Prostate gland (tissue), 2 donors: ENCODE measurements around the gene ZBTB7C. TPM values are rescaled to one million over a fixed set of nuclear protein-coding genes. Genes with fewer than 3 reads are reported as not detected.

Source experiments
- DNase-seq: peaks from one replicate; pipeline ENCODE4 v3.0.0-alpha.2; 2019; ENCODE audit warnings: low spot score
- H3K27ac ChIP-seq, 2 donors: fragments of 200-600 bp; sonication (generic); 2 replicates each; pipeline ENCODE4 v1.5.1; 2017 to 2019
- H3K27me3 ChIP-seq: fragments of 200-600 bp; sonication (generic); replicated peaks from 2 replicates; pipeline ENCODE4 v1.5.1; 2019; ENCODE audit not compliant: insufficient read depth
- H3K36me3 ChIP-seq, 2 donors: fragments of 200-600 bp; sonication (generic); 1 replicate in 1 of 2; 2 replicates in 1 of 2; pipeline versions ENCODE4 v1.5.1 to v1.8.1; 2017 to 2019
- H3K4me1 ChIP-seq: fragments of 200-600 bp; sonication (generic); replicated peaks from 2 replicates; pipeline ENCODE4 v1.5.1; 2019
- H3K4me3 ChIP-seq, 2 donors: fragments of 200-600 bp; sonication (generic); 2 replicates each; pipeline ENCODE4 v1.5.1; 2017 to 2019
- H3K9me3 ChIP-seq: fragments of 200-600 bp; sonication (generic); 2 replicates; pipeline ENCODE4 v1.5.1; 2017
- POLR2A ChIP-seq: fragments of 450-650 bp; IDR thresholded peaks from one replicate; pipeline ENCODE4 v1.6.1; 2016; ENCODE audit warnings: antibody characterized with exemption, mild to moderate bottlenecking
- POLR2AphosphoS5 ChIP-seq: sonication (generic); formaldehyde crosslinking; IDR thresholded peaks from one replicate; pipeline ENCODE4 v1.6.1; 2017; ENCODE audit warnings: antibody characterized with exemption
- WGBS: methylation state at CpG from one replicate; pipeline ENCODE4 v1.1.5; 2018; 5-methylcytosine and 5-hydroxymethylcytosine counted together
- intact Hi-C: fragments of 100-400 bp; cut with DNase I; formaldehyde crosslinking; loops from one replicate; pipeline ENCODE4 v1.14.2; 2022
- total RNA-seq, 2 donors: library from RNA; depleted of rRNA; stranded (reverse); fragments of >200 nt; gene quantifications; one replicate each; pipeline ENCODE4 v1.1.0, GENCODE V29; 2016
- TF ChIP-seq, protein P1 (sequence below), 4 experiments: fragments of 200-600 bp in 2 of 4; fragments of 450-650 bp in 2 of 4; sonication (generic) in 2 of 4; IDR thresholded peaks; 1 replicate in 3 of 4; 2 replicates in 1 of 4; pipeline ENCODE4 v1.5.1; 2016 to 2019; ENCODE audit warnings: antibody characterized with exemption in 4 of 4, mild to moderate bottlenecking in 2 of 4, moderate library complexity in 2 of 4

Gene ZBTB7C
- total RNA-seq, 2 donors from 2014 or later: 14.7 to 48.9 TPM

DNA sequence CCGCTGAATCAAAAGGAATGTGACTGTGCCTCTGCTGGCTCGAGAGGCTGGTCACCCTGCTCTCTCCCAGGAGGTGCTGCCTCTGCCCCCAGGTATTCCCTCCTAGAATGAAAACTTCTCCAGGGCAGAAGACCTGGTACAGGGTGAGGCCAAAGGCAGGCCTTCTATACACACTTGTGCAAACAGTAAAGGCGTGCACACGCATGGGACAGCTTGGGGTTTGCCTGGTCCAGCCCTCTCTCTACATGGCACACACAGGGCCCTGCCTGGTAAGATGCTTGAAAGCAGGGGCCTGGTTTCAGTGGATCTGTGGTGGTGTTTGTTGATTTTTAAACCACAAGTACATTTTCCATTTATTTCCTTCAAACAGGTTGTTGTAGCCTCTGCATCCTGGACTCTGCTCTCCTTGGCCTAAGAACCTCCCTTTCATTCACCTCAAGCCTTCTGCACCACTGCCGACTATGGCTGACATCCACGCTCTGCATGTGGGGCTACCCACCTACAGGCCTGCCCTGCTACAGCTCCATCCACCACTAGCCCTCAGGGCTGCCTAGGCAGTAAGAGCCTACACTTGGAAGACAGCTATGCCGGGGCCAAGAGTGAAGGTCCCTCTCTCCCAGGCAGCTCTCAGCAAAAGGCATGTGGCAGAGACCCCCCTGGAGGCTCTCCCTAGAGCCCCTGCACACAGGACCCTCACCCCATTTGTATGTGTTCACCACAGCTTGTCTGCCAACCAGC is 190.7 kb downstream of the ZBTB7C start:
- Histone ChIP-seq H3K27ac (no peak overlapping the region), H3K36me3 (no peaks in the 10 kb centered on the region), H3K4me1 (no peaks in the 10 kb centered on the region), H3K4me3 (no peak overlapping the region), H3K9me3 (no peaks in the 10 kb centered on the region), H3K27me3 (no peaks in the 10 kb centered on the region)
- DNase-seq: no peak
- TF ChIP-seq, protein P1, sequence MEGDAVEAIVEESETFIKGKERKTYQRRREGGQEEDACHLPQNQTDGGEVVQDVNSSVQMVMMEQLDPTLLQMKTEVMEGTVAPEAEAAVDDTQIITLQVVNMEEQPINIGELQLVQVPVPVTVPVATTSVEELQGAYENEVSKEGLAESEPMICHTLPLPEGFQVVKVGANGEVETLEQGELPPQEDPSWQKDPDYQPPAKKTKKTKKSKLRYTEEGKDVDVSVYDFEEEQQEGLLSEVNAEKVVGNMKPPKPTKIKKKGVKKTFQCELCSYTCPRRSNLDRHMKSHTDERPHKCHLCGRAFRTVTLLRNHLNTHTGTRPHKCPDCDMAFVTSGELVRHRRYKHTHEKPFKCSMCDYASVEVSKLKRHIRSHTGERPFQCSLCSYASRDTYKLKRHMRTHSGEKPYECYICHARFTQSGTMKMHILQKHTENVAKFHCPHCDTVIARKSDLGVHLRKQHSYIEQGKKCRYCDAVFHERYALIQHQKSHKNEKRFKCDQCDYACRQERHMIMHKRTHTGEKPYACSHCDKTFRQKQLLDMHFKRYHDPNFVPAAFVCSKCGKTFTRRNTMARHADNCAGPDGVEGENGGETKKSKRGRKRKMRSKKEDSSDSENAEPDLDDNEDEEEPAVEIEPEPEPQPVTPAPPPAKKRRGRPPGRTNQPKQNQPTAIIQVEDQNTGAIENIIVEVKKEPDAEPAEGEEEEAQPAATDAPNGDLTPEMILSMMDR (IDR thresholded peaks at IDR 0.05): no peak
- TF ChIP-seq POLR2A (no peak), POLR2AphosphoS5 (no peak)
- 97% methylated on average over 7 of the region's 7 CpGs for WGBS
- intact Hi-C loops: no loop called here

DNA sequence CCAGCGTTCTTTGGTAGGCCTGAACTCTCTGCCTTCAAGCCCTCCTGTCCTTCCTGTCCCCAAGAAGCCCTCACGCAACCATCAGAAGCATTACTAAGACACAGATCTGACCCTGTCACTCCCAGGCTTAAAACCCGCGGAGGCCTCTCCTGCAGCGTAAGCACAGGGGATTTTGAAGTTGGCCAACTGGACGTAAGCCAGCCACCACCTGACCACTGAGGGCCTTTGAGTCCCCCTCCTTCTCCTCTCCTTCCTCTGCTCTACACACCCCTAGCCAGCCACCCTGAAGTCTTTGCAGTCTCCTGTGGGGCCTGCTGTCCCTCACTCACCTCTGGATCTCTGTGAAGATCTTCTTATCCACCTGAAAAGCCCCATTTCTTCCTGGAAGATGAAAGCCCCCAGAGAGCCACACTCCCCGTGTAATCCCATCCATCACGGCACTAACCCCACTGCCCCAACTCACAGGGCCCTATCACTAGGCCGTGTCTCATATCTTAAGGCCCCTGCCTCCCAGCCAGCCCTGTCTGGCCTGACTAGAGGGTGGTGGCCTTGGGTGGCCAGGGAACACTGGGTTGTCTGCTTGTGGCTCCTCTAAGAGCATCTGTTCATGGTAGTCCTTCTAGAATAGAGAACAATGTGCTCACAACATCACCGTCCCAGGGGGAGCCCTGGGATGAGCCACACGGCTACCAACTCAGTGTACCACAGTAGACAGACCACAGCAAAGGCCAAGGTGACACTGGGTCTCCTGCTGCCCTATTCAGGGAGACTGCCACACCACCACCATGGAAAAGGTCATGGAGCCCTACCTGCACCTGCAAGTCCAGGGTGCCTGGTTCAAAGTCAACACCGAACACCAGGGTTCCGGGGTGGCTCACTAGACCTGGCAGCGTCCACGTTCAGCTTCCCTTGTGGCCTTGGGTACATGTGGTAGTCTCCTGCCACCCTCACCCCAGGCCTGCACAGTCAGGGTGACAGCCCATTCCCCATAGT is 191.6 kb downstream of the ZBTB7C start:
- DNase-seq: no peak
- no peak overlapping the region for H3K4me3 ChIP-seq
- H3K36me3 ChIP-seq: no peaks in the 10 kb centered on the region
- TF ChIP-seq, protein P1 (IDR thresholded peaks at IDR 0.05): no peak
- TF ChIP-seq POLR2AphosphoS5 (no peak), POLR2A (no peak)
- no peak overlapping the region for H3K27ac ChIP-seq
- no peaks in the 10 kb centered on the region for H3K4me1 ChIP-seq
- intact Hi-C loops: no loop called here
- 94% methylated on average over 15 of the region's 15 CpGs for WGBS
- H3K9me3 ChIP-seq: no peaks in the 10 kb centered on the region
- H3K27me3 ChIP-seq: no peaks in the 10 kb centered on the region

DNA sequence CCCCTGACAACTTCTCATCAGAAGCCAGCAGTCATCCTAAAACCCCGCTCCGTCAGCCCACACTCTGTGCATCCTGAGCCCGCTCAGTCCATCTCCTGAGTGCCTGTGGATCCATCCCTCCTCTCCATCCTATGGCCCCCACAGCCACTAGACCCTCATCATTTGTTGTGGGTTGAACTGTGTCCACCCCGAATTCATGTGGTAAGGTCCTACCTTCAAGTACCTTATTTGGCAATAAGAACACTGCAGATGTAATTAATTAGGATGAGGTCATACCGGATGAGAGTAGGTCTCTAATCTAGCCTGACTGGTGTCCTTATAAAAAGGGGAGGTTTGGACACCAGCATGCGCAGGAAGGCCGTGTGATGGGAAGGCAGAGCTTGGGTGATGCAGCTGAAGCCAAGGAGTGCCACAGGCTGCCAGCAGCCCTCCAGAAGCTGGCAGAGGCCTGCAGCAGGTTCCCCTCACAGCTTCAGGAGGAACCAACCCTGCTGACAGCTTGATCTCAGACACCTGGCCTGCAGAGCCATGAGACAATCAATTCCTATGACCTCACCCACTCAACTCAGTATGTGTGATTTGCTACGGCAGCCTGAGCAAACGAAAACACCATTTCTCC is 192.4 kb downstream of the ZBTB7C start:
- Histone ChIP-seq H3K36me3 (no peaks in the 10 kb centered on the region), H3K27ac (no peak overlapping the region), H3K9me3 (no peaks in the 10 kb centered on the region), H3K4me3 (no peak overlapping the region), H3K4me1 (no peaks in the 10 kb centered on the region), H3K27me3 (no peaks in the 10 kb centered on the region)
- intact Hi-C loops: no loop called here
- no peak for TF ChIP-seq POLR2A
- DNase-seq: no peak
- WGBS: 85% methylated on average over 9 of the region's 9 CpGs

DNA sequence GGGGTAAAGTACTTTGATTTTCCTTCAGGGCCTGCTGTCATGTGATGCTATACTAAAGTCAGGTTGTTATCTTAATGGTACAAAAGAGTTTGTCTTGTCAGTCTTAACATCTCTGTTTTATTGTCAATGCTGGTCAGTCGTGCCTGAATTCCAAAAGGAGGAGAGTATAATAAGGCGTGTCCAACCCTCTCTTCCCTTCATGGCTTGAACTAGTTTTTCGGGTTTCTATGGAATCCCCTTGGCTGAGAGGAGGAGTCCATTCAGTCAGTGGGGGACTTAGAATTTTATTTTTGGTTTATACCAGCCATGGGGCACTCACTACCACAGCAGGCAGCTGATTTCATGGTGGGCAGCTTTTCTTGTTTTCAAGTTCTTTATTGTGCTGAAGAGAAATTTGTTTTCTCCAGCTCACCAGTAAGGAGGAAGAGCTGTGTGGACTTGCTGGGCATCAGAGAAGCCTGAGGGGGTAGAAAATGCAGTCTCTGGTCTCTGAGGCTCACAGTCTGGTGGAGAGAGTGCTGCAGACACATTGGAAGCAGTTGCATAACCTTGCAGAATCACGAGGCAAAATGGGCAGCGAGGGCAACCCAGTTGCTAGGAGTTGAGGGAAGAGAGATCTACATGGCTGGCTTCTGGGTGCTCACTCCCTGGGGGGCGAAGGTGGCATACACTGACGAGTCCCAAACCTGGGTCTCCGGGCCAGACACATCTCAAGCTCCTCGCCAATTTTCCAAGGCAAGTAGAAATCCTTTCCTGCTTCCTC is 193.1 kb downstream of the ZBTB7C start:
- Histone ChIP-seq H3K4me1 (no peaks in the 10 kb centered on the region), H3K36me3 (no peaks in the 10 kb centered on the region), H3K27me3 (no peaks in the 10 kb centered on the region), H3K9me3 (no peaks in the 10 kb centered on the region), H3K4me3 (no peak overlapping the region), H3K27ac (no peak overlapping the region)
- 73% methylated on average over 9 of the region's 9 CpGs for WGBS
- no peak for DNase-seq
- intact Hi-C loops: no loop called here
- TF ChIP-seq, protein P1 (IDR thresholded peaks at IDR 0.05): no peak
- TF ChIP-seq POLR2AphosphoS5 (no peak), POLR2A (no peak)
